Breast epithelium (tissue), 4 donors: ENCODE results near the gene SNX30. TPM values are rescaled to one million over a fixed set of nuclear protein-coding genes. Genes with fewer than 3 reads are reported as not detected.

ENCODE experiments used
- DNase-seq, 2 donors: peaks; one replicate each; pipeline ENCODE4 v3.0.0-alpha.2; 2019; ENCODE audit warnings: low spot score in 2 of 2
- H3K27ac ChIP-seq, 2 donors: fragments of 200-600 bp; sonication (generic) in 1 of 2; one replicate each; pipeline ENCODE4 v1.5.1; 2016 to 2019; ENCODE audit warnings: mild to moderate bottlenecking in 1 of 2
- H3K27me3 ChIP-seq, 2 donors: fragments of 200-600 bp; sonication (generic) in 1 of 2; one replicate each; pipeline versions ENCODE4 v1.5.1 to v1.6.0; 2017 to 2019; ENCODE audit warnings: control low read depth in 1 of 2, mild to moderate bottlenecking in 1 of 2
- H3K36me3 ChIP-seq: fragments of 200-600 bp; one replicate; pipeline ENCODE4 v1.5.1; 2019
- H3K4me1 ChIP-seq, 2 donors: fragments of 200-600 bp; sonication (generic); one replicate each; pipeline ENCODE4 v1.5.1; 2016 to 2019; ENCODE audit warnings: control low read depth in 1 of 2
- H3K4me3 ChIP-seq, 3 donors: fragments of 200-600 bp; sonication (generic); 1 replicate in 2 of 3; 2 replicates in 1 of 3; pipeline ENCODE4 v1.5.1; 2016 to 2019; ENCODE audit warnings: mild to moderate bottlenecking in 3 of 3, moderate library complexity in 2 of 3
- H3K9me3 ChIP-seq, 2 donors: fragments of 200-600 bp; sonication (generic) in 1 of 2; one replicate each; pipeline ENCODE4 v1.5.1; 2016 to 2019; ENCODE audit warnings: control low read depth in 1 of 2
- POLR2A ChIP-seq: fragments of 450-650 bp; IDR thresholded peaks from one replicate; pipeline ENCODE4 v1.6.1; 2016; ENCODE audit warnings: antibody characterized with exemption, mild to moderate bottlenecking, moderate library complexity
- POLR2AphosphoS5 ChIP-seq, 3 donors: sonication (generic); formaldehyde crosslinking; IDR thresholded peaks; one replicate each; pipeline ENCODE4 v1.6.1; 2017; ENCODE audit warnings: antibody characterized with exemption in 3 of 3
- intact Hi-C: fragments of 100-400 bp; cut with DNase I; formaldehyde crosslinking; loops from one replicate; pipeline ENCODE4 v1.15.1; 2023; ENCODE audit warnings: low total_unique reads
- total RNA-seq, 3 donors: library from RNA; depleted of rRNA; stranded (reverse); fragments of >200 nt; gene quantifications; one replicate each; pipeline ENCODE4 v1.1.0, GENCODE V29; 2016
- TF ChIP-seq, protein P1 (sequence below), 3 donors: fragments of 450-650 bp; IDR thresholded peaks; one replicate each; pipeline ENCODE4 v1.5.1; 2016 to 2017; ENCODE audit warnings: antibody characterized with exemption in 3 of 3, mild to moderate bottlenecking in 3 of 3, moderate library complexity in 3 of 3

SNX30 gene
- total RNA-seq, 3 donors from 2014 or later = 15.2 to 18.7 (median 16.4) TPM

GRCh38 chr9:112898872-112899311 is 148.3 kb downstream of the SNX30 start:
- no peak overlapping the region for H3K4me3 ChIP-seq
- intact Hi-C loops = no loop called here

GRCh38 chr9:112900488-112900887 is 149.9 kb downstream of the SNX30 start:
- Histone ChIP-seq H3K9me3 (no peaks in the 10 kb centered on the region), H3K4me1 (no peaks in the 10 kb centered on the region), H3K36me3 (no peaks in the 10 kb centered on the region), H3K27ac (no peak overlapping the region), H3K27me3 (no peaks in the 10 kb centered on the region), H3K4me3 (no peak overlapping the region)
- intact Hi-C loops = no loop called here
- DNase-seq = no peak
- TF ChIP-seq POLR2AphosphoS5 (IDR thresholded peaks at IDR 0.05) (no peak), POLR2A (no peak)
- TF ChIP-seq, protein P1, sequence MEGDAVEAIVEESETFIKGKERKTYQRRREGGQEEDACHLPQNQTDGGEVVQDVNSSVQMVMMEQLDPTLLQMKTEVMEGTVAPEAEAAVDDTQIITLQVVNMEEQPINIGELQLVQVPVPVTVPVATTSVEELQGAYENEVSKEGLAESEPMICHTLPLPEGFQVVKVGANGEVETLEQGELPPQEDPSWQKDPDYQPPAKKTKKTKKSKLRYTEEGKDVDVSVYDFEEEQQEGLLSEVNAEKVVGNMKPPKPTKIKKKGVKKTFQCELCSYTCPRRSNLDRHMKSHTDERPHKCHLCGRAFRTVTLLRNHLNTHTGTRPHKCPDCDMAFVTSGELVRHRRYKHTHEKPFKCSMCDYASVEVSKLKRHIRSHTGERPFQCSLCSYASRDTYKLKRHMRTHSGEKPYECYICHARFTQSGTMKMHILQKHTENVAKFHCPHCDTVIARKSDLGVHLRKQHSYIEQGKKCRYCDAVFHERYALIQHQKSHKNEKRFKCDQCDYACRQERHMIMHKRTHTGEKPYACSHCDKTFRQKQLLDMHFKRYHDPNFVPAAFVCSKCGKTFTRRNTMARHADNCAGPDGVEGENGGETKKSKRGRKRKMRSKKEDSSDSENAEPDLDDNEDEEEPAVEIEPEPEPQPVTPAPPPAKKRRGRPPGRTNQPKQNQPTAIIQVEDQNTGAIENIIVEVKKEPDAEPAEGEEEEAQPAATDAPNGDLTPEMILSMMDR (IDR thresholded peaks at IDR 0.05) = no peak

More at GRCh38 chr9:112898872-112899311, 148.3 kb downstream of the SNX30 start:
- no peak overlapping the region for H3K27ac ChIP-seq
- no peaks in the 10 kb centered on the region for H3K4me1 ChIP-seq
- no peak for DNase-seq
- H3K9me3 ChIP-seq = no peaks in the 10 kb centered on the region
- no peaks in the 10 kb centered on the region for H3K36me3 ChIP-seq
- TF ChIP-seq, protein P1 (IDR thresholded peaks at IDR 0.05) = no peak
- no peaks in the 10 kb centered on the region for H3K27me3 ChIP-seq

DNA sequence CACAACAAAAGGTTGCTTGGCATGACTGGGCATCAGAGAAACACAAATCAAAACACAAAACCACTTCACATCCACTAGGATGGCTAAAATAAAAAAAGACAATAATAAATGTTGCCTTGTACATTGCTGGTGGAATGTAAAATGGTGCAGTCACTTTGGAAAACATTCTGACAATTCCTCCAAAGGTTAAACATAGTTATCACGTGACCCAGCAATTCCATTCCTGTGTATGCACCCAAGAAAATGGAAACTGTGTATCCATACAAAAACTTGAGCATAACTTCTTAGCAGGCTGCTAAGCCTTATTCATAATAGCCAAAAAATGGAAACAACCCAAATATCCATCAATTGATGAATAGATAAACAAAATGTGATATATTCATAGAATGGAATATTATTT is 150.3 kb downstream of the SNX30 start:
- H3K27me3 ChIP-seq = no peaks in the 10 kb centered on the region
- no peaks in the 10 kb centered on the region for H3K36me3 ChIP-seq
- intact Hi-C loops = no loop called here
- H3K27ac ChIP-seq = no peak overlapping the region
- no peaks in the 10 kb centered on the region for H3K4me1 ChIP-seq
- H3K9me3 ChIP-seq = no peaks in the 10 kb centered on the region
- DNase-seq = no peak
- TF ChIP-seq POLR2A (no peak), POLR2AphosphoS5 (IDR thresholded peaks at IDR 0.05) (no peak)
- TF ChIP-seq, protein P1 (IDR thresholded peaks at IDR 0.05) = no peak
- H3K4me3 ChIP-seq = no peak overlapping the region

DNA sequence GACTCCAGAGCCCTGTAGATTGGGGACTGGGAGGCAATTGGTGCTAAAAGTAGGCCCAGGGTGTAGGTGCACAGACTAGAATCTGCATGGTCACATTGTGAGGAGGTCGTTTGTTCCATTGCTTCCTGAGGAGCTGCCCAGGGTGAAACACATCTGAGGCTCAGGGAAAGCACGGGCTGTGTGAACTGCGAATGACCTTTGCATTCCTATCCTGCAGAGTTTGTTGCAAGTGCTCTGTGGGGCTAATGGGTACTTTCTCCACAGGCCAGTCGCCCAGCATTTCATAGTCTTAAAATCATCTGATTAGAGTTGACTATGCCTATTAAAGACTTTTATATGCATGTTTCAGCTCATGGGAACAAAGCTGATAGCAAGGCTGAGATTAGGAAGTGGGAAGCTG is 154.5 kb downstream of the SNX30 start:
- no peak for TF ChIP-seq POLR2AphosphoS5 (IDR thresholded peaks at IDR 0.05)
- TF ChIP-seq, protein P1 (IDR thresholded peaks at IDR 0.05) = no peak
- no peak for TF ChIP-seq POLR2A
- no peak for DNase-seq
- Histone ChIP-seq H3K27ac (no peak overlapping the region), H3K4me1 (no peaks in the 10 kb centered on the region), H3K27me3 (no peaks in the 10 kb centered on the region), H3K9me3 (no peaks in the 10 kb centered on the region), H3K4me3 (no peak overlapping the region), H3K36me3 (no peaks in the 10 kb centered on the region)
- intact Hi-C loops = no loop called here

GRCh38 chr9:112911736-112912135 is 161.2 kb downstream of the SNX30 start:
- Histone ChIP-seq H3K9me3 (no peaks in the 10 kb centered on the region), H3K27ac (no peak overlapping the region), H3K4me1 (no peaks in the 10 kb centered on the region), H3K36me3 (no peaks in the 10 kb centered on the region), H3K4me3 (no peak overlapping the region), H3K27me3 (no peaks in the 10 kb centered on the region)
- TF ChIP-seq POLR2A (no peak), POLR2AphosphoS5 (IDR thresholded peaks at IDR 0.05) (no peak)
- TF ChIP-seq, protein P1 (IDR thresholded peaks at IDR 0.05) = no peak
- DNase-seq = no peak
- intact Hi-C loops = no loop called here
